Adrenal gland (tissue), 12 donors: Measurements from ENCODE around the gene ADARB2. TPM values are rescaled to one million over a fixed set of nuclear protein-coding genes. Genes with fewer than 3 reads are reported as not detected.

Experiments
- DNase-seq, 7 donors: peaks; one replicate each; pipeline ENCODE4 v3.0.0-alpha.2; 2019 to 2020
- H3K27ac ChIP-seq, 5 donors: fragments of 200-600 bp; sonication (generic) in 4 of 5; 1 replicate in 3 of 5; 2 replicates in 2 of 5; pipeline versions ENCODE4 v1.5.1 to v1.8.0; 2016 to 2020; ENCODE audit warnings: mild to moderate bottlenecking in 1 of 5
- H3K27me3 ChIP-seq: fragments of 200-600 bp; 2 replicates; pipeline ENCODE4 v1.8.0; 2021
- H3K36me3 ChIP-seq, 2 donors: fragments of 200-600 bp; replicated peaks in 1 of 2; 1 replicate in 1 of 2; 2 replicates in 1 of 2; pipeline versions ENCODE4 v1.5.1 to v1.8.0; 2018 to 2022
- H3K4me1 ChIP-seq, 2 donors: fragments of 200-600 bp; replicated peaks in 1 of 2; 1 replicate in 1 of 2; 2 replicates in 1 of 2; pipeline versions ENCODE4 v1.5.1 to v1.8.0; 2018 to 2021
- H3K4me3 ChIP-seq, 4 donors: fragments of 200-600 bp; sonication (generic) in 3 of 4; one replicate each; pipeline ENCODE4 v1.5.1; 2016 to 2018
- H3K9me3 ChIP-seq, 3 donors: fragments of 200-600 bp; sonication (generic) in 1 of 3; replicated peaks in 1 of 3; 1 replicate in 2 of 3; 2 replicates in 1 of 3; pipeline versions ENCODE4 v1.5.1 to v1.8.0; 2016 to 2021
- POLR2A ChIP-seq, 2 donors: fragments of 450-650 bp; IDR thresholded peaks; one replicate each; pipeline ENCODE4 v1.6.1; 2017; ENCODE audit warnings: antibody characterized with exemption in 2 of 2, mild to moderate bottlenecking in 2 of 2, moderate library complexity in 1 of 2
- WGBS, 4 donors: extraction: QIAGEN DNeasy Blood & Tissue Kit in 2 of 4; methylation state at CpG; one replicate each; pipeline versions ENCODE4 v1.1.5 to v1.1.7; 2013 to 2017; 5-methylcytosine and 5-hydroxymethylcytosine counted together
- intact Hi-C, 2 donors: fragments of 100-400 bp; cut with DNase I; formaldehyde crosslinking; loops; one replicate each; pipeline versions ENCODE4 v1.14.1 to v1.15.0; 2022 to 2023
- polyA plus RNA-seq, 3 donors: library from polyadenylated mRNA; stranded (reverse); fragments of 200-250 nt in 2 of 3; fragments of 350-450 nt in 1 of 3; fragmentation: Illumina TruSeq in 1 of 3; extraction: RNeasy Lipid Tissue Mini Kit (QIAGEN cat#74804) in 1 of 3; gene quantifications; one replicate each; pipeline ENCODE4 v1.2.3, GENCODE V29; 2013 to 2014
- total RNA-seq, 9 donors: library from RNA; depleted of rRNA in 4 of 9; stranded (reverse); fragments of >200 nt in 4 of 9; fragments of 120-200 nt in 1 of 9; fragmentation: NEBNext Ultra II Directional in 1 of 9; extraction: Animal tissue kit (Norgen Biotek cat#: 25700) in 1 of 9; gene quantifications; one replicate each; pipeline versions ENCODE4 v1.1.0 to v1.2.4, GENCODE V29; 2013 to 2023
- TF ChIP-seq, protein P1 (sequence below), 6 experiments: fragments of 450-650 bp in 4 of 6; fragments of 200-600 bp in 2 of 6; sonication (generic) in 1 of 6; IDR thresholded peaks; 1 replicate in 5 of 6; 2 replicates in 1 of 6; pipeline versions ENCODE4 v1.5.1 to v1.8.0; 2016 to 2021; ENCODE audit warnings: antibody characterized with exemption in 6 of 6, mild to moderate bottlenecking in 2 of 6, moderate library complexity in 1 of 6
- donor health status: healthy with polysubstance abuse.
- donor health status: Bipolar disorder and iron deficiency.
- donor health status: DM: yes; HTN: yes; CAD: no.
- donor health status: DM: no; HTN: no; CAD: no.
- donor health status: DM: no; HTN: no; CAD: no.
- donor health status: DM: yes; HTN: yes; CAD: no.

The ADARB2 gene
- total and polyA plus RNA-seq, 12 donors: 0.14 to 3.1 (median 0.91) TPM

DNA sequence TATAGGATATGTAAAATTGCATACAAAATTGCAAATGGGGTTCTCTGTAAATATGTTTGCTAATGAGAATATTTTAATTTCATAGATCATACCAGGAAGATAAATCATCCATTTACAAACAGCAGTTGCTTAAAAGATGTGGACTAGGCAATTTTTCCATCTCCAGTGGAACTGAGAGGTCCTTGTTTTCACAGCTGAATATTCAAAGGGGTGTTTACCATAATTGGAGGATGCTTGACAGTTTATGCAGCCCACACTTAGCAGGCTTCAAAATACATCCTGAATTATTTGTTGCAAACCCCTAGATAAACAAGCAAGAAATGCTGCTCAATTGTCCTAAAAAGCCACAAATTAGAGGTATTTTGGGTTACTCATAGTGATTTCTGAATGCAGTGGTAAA lies 69.9 kb downstream of the ADARB2 start:
- TF ChIP-seq POLR2A (IDR thresholded peaks at IDR 0.05): no peak
- TF ChIP-seq, protein P1, sequence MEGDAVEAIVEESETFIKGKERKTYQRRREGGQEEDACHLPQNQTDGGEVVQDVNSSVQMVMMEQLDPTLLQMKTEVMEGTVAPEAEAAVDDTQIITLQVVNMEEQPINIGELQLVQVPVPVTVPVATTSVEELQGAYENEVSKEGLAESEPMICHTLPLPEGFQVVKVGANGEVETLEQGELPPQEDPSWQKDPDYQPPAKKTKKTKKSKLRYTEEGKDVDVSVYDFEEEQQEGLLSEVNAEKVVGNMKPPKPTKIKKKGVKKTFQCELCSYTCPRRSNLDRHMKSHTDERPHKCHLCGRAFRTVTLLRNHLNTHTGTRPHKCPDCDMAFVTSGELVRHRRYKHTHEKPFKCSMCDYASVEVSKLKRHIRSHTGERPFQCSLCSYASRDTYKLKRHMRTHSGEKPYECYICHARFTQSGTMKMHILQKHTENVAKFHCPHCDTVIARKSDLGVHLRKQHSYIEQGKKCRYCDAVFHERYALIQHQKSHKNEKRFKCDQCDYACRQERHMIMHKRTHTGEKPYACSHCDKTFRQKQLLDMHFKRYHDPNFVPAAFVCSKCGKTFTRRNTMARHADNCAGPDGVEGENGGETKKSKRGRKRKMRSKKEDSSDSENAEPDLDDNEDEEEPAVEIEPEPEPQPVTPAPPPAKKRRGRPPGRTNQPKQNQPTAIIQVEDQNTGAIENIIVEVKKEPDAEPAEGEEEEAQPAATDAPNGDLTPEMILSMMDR (IDR thresholded peaks at IDR 0.05): no peak
- Histone ChIP-seq H3K4me1 (no peaks in the 10 kb centered on the region), H3K36me3 (no peaks in the 10 kb centered on the region), H3K27me3 (no peaks in the 10 kb centered on the region), H3K4me3 (no peak overlapping the region), H3K9me3 (no peaks in the 10 kb centered on the region), H3K27ac (no peak overlapping the region)
- no peak for DNase-seq
- intact Hi-C loops: no loop called here

DNA sequence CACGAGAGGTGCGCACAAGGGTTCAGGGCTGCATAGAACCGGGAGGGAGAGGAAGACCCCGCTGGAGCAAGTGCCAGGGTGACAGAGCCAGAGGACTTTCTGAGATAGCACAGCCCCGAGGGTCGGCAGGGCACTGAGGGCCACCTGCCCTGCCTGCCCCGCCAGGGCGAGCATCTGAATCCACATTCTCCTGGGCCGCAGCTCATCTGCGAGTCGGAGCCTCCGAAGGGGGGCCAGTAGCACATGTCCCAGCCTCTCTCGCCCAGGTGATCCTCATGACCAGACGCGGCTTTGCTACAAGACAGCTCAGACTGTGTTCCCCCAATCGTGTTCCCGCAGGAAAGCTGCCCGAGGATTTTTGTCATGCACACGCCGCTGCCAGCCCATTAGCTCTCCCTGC lies 71.2 kb downstream of the ADARB2 start:
- H3K4me1 ChIP-seq: no peaks in the 10 kb centered on the region
- H3K27me3 ChIP-seq: no peaks in the 10 kb centered on the region
- H3K36me3 ChIP-seq: no peaks in the 10 kb centered on the region
- no peak overlapping the region for H3K27ac ChIP-seq
- WGBS, 4 donors: 78 to 88% (median 78%) methylated on average over 15 to 20 of the region's 20 CpGs
- H3K9me3 ChIP-seq: no peaks in the 10 kb centered on the region
- intact Hi-C loops: no loop called here
- DNase-seq: no peak
- no peak for TF ChIP-seq POLR2A (IDR thresholded peaks at IDR 0.05)
- TF ChIP-seq, protein P1 (IDR thresholded peaks at IDR 0.05): no peak
- no peak overlapping the region for H3K4me3 ChIP-seq

DNA sequence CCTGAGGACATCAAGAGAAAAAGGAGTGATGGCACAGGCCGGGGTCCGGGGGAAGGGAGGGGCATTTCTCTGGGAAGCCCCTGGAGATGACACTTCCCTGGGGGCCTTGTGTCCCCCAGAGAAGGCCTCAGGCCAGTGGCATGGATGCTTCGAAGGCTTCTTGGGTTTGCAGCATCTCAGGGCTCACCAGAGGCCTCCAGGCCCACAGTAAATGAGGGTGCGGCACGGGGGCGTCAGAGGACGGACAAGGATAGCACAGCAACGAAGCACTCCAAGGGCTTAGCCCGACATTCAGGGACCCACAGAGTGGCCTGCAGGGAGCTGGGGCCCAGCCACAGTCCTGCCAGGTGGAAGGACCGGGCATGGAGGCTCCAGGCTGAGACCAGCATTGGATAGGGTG lies 71.6 kb downstream of the ADARB2 start:
- no peaks in the 10 kb centered on the region for H3K36me3 ChIP-seq
- no peaks in the 10 kb centered on the region for H3K27me3 ChIP-seq
- intact Hi-C loops: no loop called here
- H3K4me3 ChIP-seq: no peak overlapping the region
- no peaks in the 10 kb centered on the region for H3K4me1 ChIP-seq
- TF ChIP-seq, protein P1 (IDR thresholded peaks at IDR 0.05): no peak
- TF ChIP-seq POLR2A (IDR thresholded peaks at IDR 0.05): no peak
- no peak for DNase-seq
- H3K27ac ChIP-seq: no peak overlapping the region
- 83 to 90% (median 86%) methylated on average over 10 of the region's 10 CpGs for WGBS, 4 donors
- H3K9me3 ChIP-seq: no peaks in the 10 kb centered on the region

DNA sequence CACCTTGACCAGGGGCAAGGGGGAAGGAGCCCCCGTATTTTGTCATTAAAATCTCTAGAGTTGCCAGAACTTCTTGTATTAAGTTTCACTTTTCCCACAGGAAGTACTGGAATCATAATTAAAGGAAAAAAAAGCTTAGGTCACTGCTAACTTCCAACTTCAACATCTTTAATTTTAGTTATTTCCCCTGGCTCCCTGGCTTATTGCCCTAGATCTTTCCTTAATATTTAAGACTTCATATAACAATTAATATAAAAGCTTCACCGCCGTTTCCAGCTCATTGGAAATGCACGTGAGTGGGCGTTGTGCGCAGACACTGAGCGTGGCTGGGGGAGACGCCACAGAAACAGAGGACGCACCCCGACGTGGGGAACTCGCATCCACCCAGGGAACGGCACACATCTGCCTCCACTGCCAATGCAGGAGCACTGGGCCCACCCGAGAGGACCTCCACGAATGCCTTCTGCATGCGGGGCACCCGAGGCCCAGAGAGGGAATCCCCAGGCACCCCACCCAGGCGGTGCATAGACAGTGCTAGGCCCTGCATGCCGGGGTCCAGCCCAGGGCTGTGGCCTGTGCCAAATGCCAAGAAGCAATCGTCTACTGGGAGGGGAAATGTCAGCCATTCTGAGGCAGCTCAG lies 72.2 kb downstream of the ADARB2 start:
- Histone ChIP-seq H3K36me3 (no peaks in the 10 kb centered on the region), H3K27me3 (no peaks in the 10 kb centered on the region), H3K4me3 (no peak overlapping the region), H3K4me1 (no peaks in the 10 kb centered on the region), H3K9me3 (no peaks in the 10 kb centered on the region), H3K27ac (no peak overlapping the region)
- no peak for DNase-seq
- WGBS, 4 donors: 79 to 85% (median 83%) methylated on average over 18 to 20 of the region's 20 CpGs
- TF ChIP-seq, protein P1 (IDR thresholded peaks at IDR 0.05): no peak
- TF ChIP-seq POLR2A (IDR thresholded peaks at IDR 0.05): no peak
- intact Hi-C loops: no loop called here
